H1 (cell line): ENCODE results near the gene IFITM10. TPM values are rescaled to one million over a fixed set of nuclear protein-coding genes. Genes with fewer than 3 reads are reported as not detected.

Source experiments
- CTCF ChIA-PET: fragments of 300-600 bp; sonication (Branson Sonifier 250); formaldehyde crosslinking; loops from one replicate; lab custom pipeline; 2021; ENCODE audit not compliant: partially characterized antibody; lab: Charles Lee
- POLR2A ChIA-PET: fragments of 300-600 bp; sonication (Branson Sonifier 250); formaldehyde crosslinking; loops from one replicate; lab custom pipeline; 2021; ENCODE audit warnings: inconsistent platforms; ENCODE audit not compliant: partially characterized antibody; lab: Charles Lee
- DNase-seq, 2 experiments: peaks; one replicate each; pipeline versions ENCODE4 v3.0.0 to v3.0.0-alpha.2; 2010 to 2022; ENCODE audit warnings: low spot score in 2 of 2, low read depth in 1 of 2, mixed read lengths in 1 of 2
- FAIRE-seq: peaks from 2 replicates; lab custom pipeline; 2011; peaks lifted over from hg19 to GRCh38; lab: Jason Lieb, UNC
- H2AFZ ChIP-seq: 2 replicates; pipeline ENCODE4 v1.8.1; 2012; ENCODE audit warnings: low read length, inconsistent platforms
- H2AK5ac ChIP-seq: 2 replicates; pipeline ENCODE4 v1.6.1; 2013; ENCODE audit warnings: low read depth, low read length
- H2BK120ac ChIP-seq: replicated peaks from 2 replicates; pipeline ENCODE3; 2013; ENCODE audit warnings: low read depth, low read length, inconsistent platforms
- H2BK12ac ChIP-seq: 2 replicates; pipeline ENCODE4 v1.6.1; 2013; ENCODE audit warnings: low read depth, low read length
- H2BK15ac ChIP-seq: 2 replicates; pipeline ENCODE4 v1.6.1; 2013; ENCODE audit warnings: low read length
- H2BK20ac ChIP-seq: 2 replicates; pipeline ENCODE4 v1.6.1; 2013; ENCODE audit warnings: low read length
- H2BK5ac ChIP-seq: 2 replicates; pipeline ENCODE4 v1.6.1; 2013; ENCODE audit warnings: low read depth, low read length
- H3K14ac ChIP-seq: 2 replicates; pipeline ENCODE4 v1.6.1; 2013; ENCODE audit warnings: inconsistent platforms; ENCODE audit not compliant: insufficient read length
- H3K18ac ChIP-seq: 2 replicates; pipeline ENCODE4 v1.6.1; 2013; ENCODE audit warnings: low read length; ENCODE audit errors: extremely low read depth
- H3K23ac ChIP-seq: 2 replicates; pipeline ENCODE4 v1.6.1; 2013; ENCODE audit warnings: inconsistent platforms; ENCODE audit not compliant: insufficient read length
- H3K23me2 ChIP-seq: 2 replicates; pipeline ENCODE4 v1.6.1; 2013; ENCODE audit warnings: low read depth, low read length
- H3K27ac ChIP-seq: 2 replicates; pipeline ENCODE4 v1.6.1; 2011; ENCODE audit warnings: low read depth, low read length, inconsistent platforms
- H3K27me3 ChIP-seq, 4 experiments: replicated peaks in 1 of 4; 1 replicate in 1 of 4; 2 replicates in 3 of 4; pipeline versions ENCODE4 v1.6.1 to v1.8.1; 2011 to 2013; ENCODE audit warnings: low read length in 3 of 4, mild to moderate bottlenecking in 3 of 4, inconsistent platforms in 2 of 4, mixed read lengths in 2 of 4, moderate library complexity in 1 of 4; ENCODE audit not compliant: control insufficient read depth in 3 of 4, insufficient read depth in 3 of 4; ENCODE audit errors: extremely low read depth in 1 of 4
- H3K36me3 ChIP-seq, 4 experiments: 2 replicates each; pipeline versions ENCODE4 v1.6.1 to v1.8.1; 2011 to 2013; ENCODE audit warnings: mild to moderate bottlenecking in 4 of 4, low read length in 3 of 4, moderate library complexity in 2 of 4, control low read depth in 1 of 4, inconsistent platforms in 1 of 4; ENCODE audit not compliant: insufficient read depth in 4 of 4, control insufficient read depth in 2 of 4
- H3K4ac ChIP-seq: replicated peaks from 2 replicates; pipeline ENCODE3; 2013; ENCODE audit warnings: low read length, low read depth, mixed read lengths, inconsistent platforms; ENCODE audit not compliant: insufficient read length
- H3K4me1 ChIP-seq, 4 experiments: replicated peaks in 1 of 4; 1 replicate in 1 of 4; 2 replicates in 3 of 4; pipeline versions ENCODE4 v1.6.1 to v1.8.1; 2011 to 2013; ENCODE audit warnings: low read length in 3 of 4, inconsistent platforms in 2 of 4, mixed read lengths in 1 of 4; ENCODE audit not compliant: insufficient read depth in 4 of 4, control insufficient read depth in 3 of 4
- H3K4me2 ChIP-seq, 2 experiments: 2 replicates each; pipeline versions ENCODE4 v1.6.1 to v1.8.1; 2011 to 2013; ENCODE audit warnings: low read depth in 2 of 2, low read length in 2 of 2, control low read depth in 1 of 2, inconsistent platforms in 1 of 2, mild to moderate bottlenecking in 1 of 2; ENCODE audit not compliant: insufficient read depth in 1 of 2
- H3K4me3 ChIP-seq, 4 experiments: fragments of 200-600, 300-600 bp in 1 of 4; sonication (generic), shearing (Covaris generic), sonication (Bioruptor Twin) in 1 of 4; 2 replicates each; pipeline versions ENCODE4 v1.5.1 to v1.8.1; 2011 to 2016; ENCODE audit warnings: low read length in 4 of 4, low read depth in 3 of 4, control low read depth in 2 of 4, inconsistent platforms in 2 of 4, mild to moderate bottlenecking in 2 of 4, mixed read lengths in 1 of 4, moderate library complexity in 1 of 4; ENCODE audit not compliant: insufficient read depth in 2 of 4; ENCODE audit errors: extremely low read depth in 1 of 4
- H3K56ac ChIP-seq: replicated peaks from 2 replicates; pipeline ENCODE3; 2013; ENCODE audit warnings: low read depth, mild to moderate bottlenecking, mixed read lengths, low read length, inconsistent platforms; ENCODE audit not compliant: insufficient read length
- H3K79me1 ChIP-seq: 2 replicates; pipeline ENCODE4 v1.6.1; 2013; ENCODE audit warnings: low read depth, low read length, control low read depth
- H3K79me2 ChIP-seq, 2 experiments: 2 replicates each; pipeline versions ENCODE4 v1.6.1 to v1.8.1; 2012 to 2013; ENCODE audit warnings: low read length in 2 of 2, mild to moderate bottlenecking in 2 of 2, inconsistent platforms in 1 of 2; ENCODE audit not compliant: insufficient read depth in 2 of 2, control insufficient read depth in 1 of 2
- H3K9ac ChIP-seq, 4 experiments: replicated peaks in 1 of 4; 1 replicate in 1 of 4; 2 replicates in 3 of 4; pipeline versions ENCODE4 v1.6.1 to v1.8.1; 2011 to 2013; ENCODE audit warnings: low read depth in 3 of 4, low read length in 3 of 4, control low read depth in 2 of 4, mild to moderate bottlenecking in 2 of 4, moderate library complexity in 2 of 4, inconsistent platforms in 1 of 4; ENCODE audit errors: extremely low read depth in 1 of 4
- H3K9me3 ChIP-seq, 2 experiments: 2 replicates each; pipeline versions ENCODE4 v1.6.1 to v1.8.1; 2012 to 2013; ENCODE audit warnings: mild to moderate bottlenecking in 2 of 2, moderate library complexity in 2 of 2, control low read depth in 1 of 2, inconsistent platforms in 1 of 2, low read depth in 1 of 2, low read length in 1 of 2, mixed read lengths in 1 of 2; ENCODE audit not compliant: insufficient read depth in 2 of 2
- H4K20me1 ChIP-seq, 2 experiments: replicated peaks in 1 of 2; 2 replicates each; pipeline versions ENCODE3 to v1.8.1; 2011 to 2013; ENCODE audit warnings: inconsistent platforms in 2 of 2, low read length in 2 of 2, mild to moderate bottlenecking in 1 of 2; ENCODE audit not compliant: insufficient read depth in 2 of 2, control insufficient read depth in 1 of 2
- H4K5ac ChIP-seq: 2 replicates; pipeline ENCODE4 v1.6.1; 2013; ENCODE audit warnings: low read length, low read depth, mixed read lengths, inconsistent platforms; ENCODE audit not compliant: insufficient read length
- H4K8ac ChIP-seq: 2 replicates; pipeline ENCODE4 v1.8.0; 2013; ENCODE audit warnings: mild to moderate bottlenecking, moderate library complexity, low read length, inconsistent platforms; ENCODE audit not compliant: insufficient read depth; ENCODE audit errors: extremely low read depth
- H4K91ac ChIP-seq: replicated peaks from 2 replicates; pipeline ENCODE3; 2013; ENCODE audit warnings: low read length, mixed read lengths, inconsistent platforms; ENCODE audit not compliant: insufficient read length
- BACH1 ChIP-seq: IDR thresholded peaks from 2 replicates; pipeline ENCODE4 v1.6.1; 2012; ENCODE audit warnings: low read length, improper control_type of control experiment
- BCL11A ChIP-seq, 2 experiments: IDR thresholded peaks; one replicate each; pipeline ENCODE4 v1.6.1; 2011; ENCODE audit warnings: low read depth in 2 of 2, low read length in 2 of 2, mild to moderate bottlenecking in 2 of 2
- CREB1 ChIP-seq: IDR thresholded peaks from 2 replicates; pipeline ENCODE4 v1.6.1; 2012; ENCODE audit warnings: inconsistent platforms
- FOSL1 ChIP-seq: IDR thresholded peaks from 2 replicates; pipeline ENCODE4 v1.6.1; 2011; ENCODE audit warnings: mild to moderate bottlenecking, low read depth, low read length, moderate library complexity; ENCODE audit not compliant: insufficient read depth
- POLR2AphosphoS5 ChIP-seq: IDR thresholded peaks from 2 replicates; pipeline ENCODE4 v1.6.1; 2011; ENCODE audit warnings: low read depth, low read length
- RAD21 ChIP-seq, 2 experiments: IDR thresholded peaks in 1 of 2; conservative IDR thresholded peaks in 1 of 2; 2 replicates each; pipeline ENCODE4 v1.6.1; 2011; ENCODE audit warnings: low read depth in 2 of 2, low read length in 2 of 2, improper control_type of control experiment in 1 of 2, inconsistent platforms in 1 of 2, mild to moderate bottlenecking in 1 of 2, moderate library complexity in 1 of 2
- SAP30 ChIP-seq: fragments of 300-600 bp; sonication (generic); IDR thresholded peaks from 2 replicates; pipeline ENCODE4 v1.7.1; 2012; ENCODE audit warnings: low read length, moderate library complexity, mild to moderate bottlenecking, inconsistent platforms; ENCODE audit not compliant: insufficient read depth, insufficient replicate concordance
- SP4 ChIP-seq: IDR thresholded peaks from 2 replicates; pipeline ENCODE4 v1.6.1; 2012; ENCODE audit warnings: low read length, inconsistent platforms
- SRF ChIP-seq: IDR thresholded peaks from 2 replicates; pipeline ENCODE4 v1.6.1; 2011; ENCODE audit warnings: mild to moderate bottlenecking, low read depth, low read length, moderate library complexity
- TAF1 ChIP-seq: IDR thresholded peaks from 2 replicates; pipeline ENCODE4 v1.6.1; 2011; ENCODE audit warnings: mild to moderate bottlenecking, low read depth, low read length
- YY1 ChIP-seq: IDR thresholded peaks from 2 replicates; pipeline ENCODE4 v1.6.1; 2011; ENCODE audit warnings: low read depth, mild to moderate bottlenecking, low read length
- WGBS, 2 experiments: shearing (Covaris generic) in 1 of 2; methylation state at CpG; one replicate each; pipeline versions ENCODE4 v1.1.6 to v1.1.7; 2013 to 2015; ENCODE audit warnings: low lambda C conversion rate in 2 of 2, mixed read lengths in 2 of 2, inconsistent platforms in 1 of 2, low coverage in 1 of 2, missing lambda C conversion rate in 1 of 2; ENCODE audit not compliant: insufficient replicate concordance in 2 of 2, insufficient coverage in 1 of 2, insufficient read length in 1 of 2; ENCODE audit errors: extremely low coverage in 1 of 2, missing lambda C conversion rate in 1 of 2; 5-methylcytosine and 5-hydroxymethylcytosine counted together
- polyA plus RNA-seq, 7 experiments: library from polyadenylated mRNA; depleted of rRNA in 3 of 7; stranded (reverse) in 5 of 7; unstranded in 2 of 7; fragments of >200 nt in 5 of 7; fragments of 200-250 nt in 2 of 7; gene quantifications; 1 replicate in 5 of 7; 2 replicates in 1 of 7; 4 replicates in 1 of 7; pipeline versions ENCODE4 v1.2.1 to v1.2.3, GENCODE V29; 2011 to 2013; ENCODE audit warnings: missing spikeins in 2 of 7, mixed read lengths in 2 of 7
- total RNA-seq: library from RNA; stranded (reverse); fragmentation: NEBNext Ultra II Directional; extraction: Animal tissue kit (Norgen Biotek cat#: 25700); gene quantifications from 2 replicates; pipeline ENCODE4 v1.2.1, GENCODE V29; 2021

Gene IFITM10
- total and polyA plus RNA-seq, 2 of the 8 experiments (the other 6 are each of a cell fraction or from before 2014, with no cell fraction given): 0.08 to 0.22 TPM

GRCh38 chr11:1768141-1768469, 17.7 kb upstream of the IFITM10 start:
- ChIA-PET POLR2A (interaction anchor here (0.6 kb wide), 2 partner anchors 32 to 268 kb away, joined by 3 read pairs; no protein-coding TSS in a partner anchor), CTCF (interaction anchor here (1.0 to 2.4 kb wide), 9 partner anchors 9 to 382 kb away, joined by 3 to 11 read pairs (median 5); no protein-coding TSS in a partner anchor)
- Histone ChIP-seq H3K18ac (no peak overlapping the region), H3K9me3 (no peaks in the 10 kb centered on the region), H3K79me1 (no peaks in the 10 kb centered on the region), H3K27ac (no peak overlapping the region), H3K27me3 (no peaks in the 10 kb centered on the region), H3K23me2 (peaks cover 9% of the 10 kb centered on the region), H3K9ac (no peak overlapping the region), H4K20me1 (no peaks in the 10 kb centered on the region), H4K91ac (no peak overlapping the region), H3K14ac (no peak overlapping the region), H2BK15ac (no peak overlapping the region; the same call in 1 of the 2 replicates), H2AK5ac (0 out of 2 replicates have a peak overlapping the region, but pooled peaks have one; percentile 53), H2BK5ac (no peak overlapping the region), H4K5ac (no peak overlapping the region), H4K8ac (peak overlapping the region; percentile 72; the same call in 1 of the 2 replicates), H3K36me3 (no peaks in the 10 kb centered on the region), H3K56ac (no peak overlapping the region), H3K4me2 (no peak overlapping the region), H3K23ac (no peak overlapping the region), H2AFZ (no peak overlapping the region), H3K4me3 (no peak overlapping the region), H3K79me2 (peaks cover 0 to 4% of the 10 kb centered on the region in 2 experiments; a peak in 1 of 4 replicates), H2BK12ac (no peak overlapping the region), H2BK20ac (no peak overlapping the region), H3K4ac (no peak overlapping the region), H3K4me1 (peaks cover 4 to 13% (median 7%) of the 10 kb centered on the region in 4 experiments), H2BK120ac (no peak overlapping the region)
- FAIRE-seq: no peak
- no peak for TF ChIP-seq RAD21 (IDR thresholded peaks at IDR 0.05 in 1 of 2, conservative IDR thresholded peaks at IDR 0.05 in 1 of 2; ENCODE audit: low read depth in 2 of 2, low read length in 2 of 2)
- TF ChIP-seq TAF1: no peak
- no peak for TF ChIP-seq SP4
- TF ChIP-seq BACH1: no peak
- TF ChIP-seq CREB1: no peak
- TF ChIP-seq BCL11A (IDR thresholded peaks at IDR 0.05; ENCODE audit: low read depth in 2 of 2, low read length in 2 of 2): no peak
- TF ChIP-seq FOSL1: no peak
- TF ChIP-seq SAP30: no peak
- TF ChIP-seq SRF: no peak
- TF ChIP-seq POLR2AphosphoS5: no peak
- TF ChIP-seq YY1: no peak
- WGBS, 2 experiments: 96% methylated on average over 7 of the region's 7 CpGs; no CpG with 5 or more reads in 1 of the 2 experiments
- DNase-seq: no peak
